Globus pallidus (tissue), 1 donor: ENCODE data around the gene UNG.
A peak's percentile ranks its signal among the peaks of the same experiment; 100 is the strongest.

Experiments used
- DNase-seq: peaks from one replicate; pipeline ENCODE4 v3.0.0-alpha.2; 2015; ENCODE audit warnings: low spot score

Gene UNG

DNA sequence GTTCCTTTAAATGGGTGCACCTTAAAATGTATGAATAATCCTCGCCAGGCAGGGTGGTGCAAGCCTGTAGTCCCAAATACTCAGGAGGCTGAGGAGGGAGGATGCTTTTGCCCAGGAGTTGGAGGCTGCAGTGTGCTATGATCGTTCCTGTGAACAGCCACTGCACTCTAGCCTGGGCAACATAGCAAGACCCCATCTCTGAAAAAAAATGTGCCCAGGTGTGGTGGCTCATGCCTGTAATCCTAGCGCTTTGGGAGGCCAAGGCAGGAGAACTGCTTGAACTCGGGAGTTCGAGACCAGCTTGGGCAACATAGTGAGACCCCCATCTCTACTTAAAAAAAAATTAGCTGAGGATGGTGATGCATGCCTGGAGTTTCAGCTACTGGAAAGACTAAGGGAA is 58.6 kb downstream of the UNG start:
- no peak for DNase-seq

DNA sequence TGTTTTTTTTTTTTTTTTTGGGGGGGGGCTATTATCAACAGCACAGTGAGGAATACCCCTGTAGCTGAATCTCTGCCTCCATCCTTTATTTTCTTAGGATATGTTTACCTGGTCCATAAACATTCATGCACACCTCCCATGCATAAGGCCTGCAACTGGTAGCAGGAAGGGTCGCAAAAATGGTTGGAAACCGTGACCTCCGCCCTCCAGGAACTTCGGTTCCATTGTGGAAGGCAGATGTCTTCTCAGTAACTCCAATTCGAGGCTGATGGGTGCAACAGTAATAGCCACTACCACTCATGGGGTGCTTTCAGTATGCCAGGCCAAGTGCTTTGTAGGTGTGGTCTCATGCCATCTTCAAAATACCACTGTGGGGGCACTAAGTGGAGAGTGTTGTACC is 59.2 kb downstream of the UNG start:
- DNase-seq: no peak

DNA sequence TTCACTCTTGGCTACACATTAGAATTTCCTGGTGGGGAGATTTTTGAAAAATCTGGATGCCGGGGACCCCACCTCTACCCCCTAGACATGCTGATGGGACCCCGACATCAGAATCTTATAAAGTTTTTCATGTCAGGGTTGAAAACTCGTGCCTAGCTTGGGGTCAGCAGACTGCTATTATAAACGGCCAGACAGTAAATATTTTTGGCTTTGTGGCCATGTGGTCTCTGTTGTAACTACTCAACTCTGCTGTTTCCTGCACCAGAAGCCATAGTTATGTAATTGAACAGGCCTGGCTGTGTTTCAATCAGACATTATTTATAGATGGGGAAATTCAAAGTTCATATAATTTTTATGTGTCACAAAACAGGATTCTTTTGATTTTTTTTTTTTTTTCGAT is 60.6 kb downstream of the UNG start:
- no peak for DNase-seq

DNA sequence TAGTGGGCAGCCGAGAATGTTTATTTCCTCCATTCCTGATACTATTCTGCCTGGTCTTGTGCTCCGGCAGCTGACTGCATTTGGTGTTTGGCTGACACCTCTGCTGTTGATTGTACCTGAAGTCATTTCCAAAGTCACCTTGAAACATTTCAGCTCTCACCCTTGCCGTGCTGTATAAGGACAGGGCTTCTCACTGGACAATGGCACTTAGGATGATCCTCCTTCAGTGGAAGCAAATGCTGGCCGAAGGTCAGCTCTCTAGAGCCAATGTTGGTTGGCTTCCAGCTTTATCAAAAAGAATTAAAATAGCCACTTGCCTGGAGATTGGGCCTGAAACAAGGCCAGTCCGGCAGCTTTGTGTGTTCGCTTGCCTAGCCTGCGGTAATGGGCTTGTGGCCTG is 63.0 kb downstream of the UNG start:
- peak; percentile 26 for DNase-seq
